ENCODE results near the gene DBN1. TPM values are rescaled to one million over a fixed set of nuclear protein-coding genes. Genes with fewer than 3 reads are reported as not detected.

The DBN1 gene
- total RNA-seq, 1 experiment from 2014 or later: 195 TPM

- H3K36me3 ChIP-seq (ENCODE audit: control insufficient read depth, insufficient read depth, low read length): no peaks in the 10 kb centered on the region; the same call in none of the 2 replicates
- peaks cover under 1% of the 10 kb centered on the region for H3K4me1 ChIP-seq (ENCODE audit: control insufficient read depth, insufficient read depth, low read length)
- H3K9me3 ChIP-seq (ENCODE audit: control insufficient read depth, insufficient read depth, low read depth, low read length): no peaks in the 10 kb centered on the region
- no peak overlapping the region for H3K4me3 ChIP-seq (ENCODE audit: low read depth in 2 of 2, low read length in 2 of 2)
- DNase-seq (ENCODE audit: low read depth, low spot score) (no peak), ATAC-seq (no peak)
- ChIA-PET CTCF (no interaction called here), POLR2A (no interaction called here)
- H3K27ac ChIP-seq (ENCODE audit: low read length): no peak overlapping the region
- in situ Hi-C loops (cut with HindIII; ENCODE audit: low pct_unique_long_range_greater_than_20kb, low sequenced_read_pairs) (no loop called here), intact Hi-C loops (cut with micrococcal nuclease; ENCODE audit: unreplicated experiment) (no loop called here)
- no TSS peak for BruUV-seq (replicated peaks)
- TF ChIP-seq TCF7L2 (IDR thresholded peaks at IDR 0.05; ENCODE audit: low read depth, low read length): no peak
- no peak for TF ChIP-seq CTCF (IDR thresholded peaks at IDR 0.05)
- TF ChIP-seq SIN3A (IDR thresholded peaks at IDR 0.05; ENCODE audit: borderline replicate concordance, insufficient read depth, low read depth, low read length): no peak
- no peak for TF ChIP-seq REST (IDR thresholded peaks at IDR 0.05; ENCODE audit: insufficient read depth in 1 of 2, low read depth in 2 of 2, low read length in 1 of 2)
- TF ChIP-seq POLR2AphosphoS5 (IDR thresholded peaks at IDR 0.05; ENCODE audit: low read depth, low read length): no peak
- H3K27me3 ChIP-seq (ENCODE audit: control insufficient read depth, insufficient read depth, low read length): no peaks in the 10 kb centered on the region
These were observed 11.3 kb downstream of the DBN1 start for GRCh38 chr5:177462021-177462670.

- H3K36me3 ChIP-seq (ENCODE audit: control insufficient read depth, insufficient read depth, low read length): peaks cover 3% of the 10 kb centered on the region
- POLR2A ChIA-PET: interaction anchor here (1.2 kb wide), 1 partner anchor 12 kb away, joined by 4 read pairs; no protein-coding TSS in a partner anchor
These were observed 13.4 kb downstream of the DBN1 start for GRCh38 chr5:177459819-177460628.

More at GRCh38 chr5:177459819-177460628, 13.4 kb downstream of the DBN1 start:
- CTCF ChIA-PET: no interaction called here
- Histone ChIP-seq H3K4me1 (ENCODE audit: control insufficient read depth, insufficient read depth, low read length) (peaks cover 12% of the 10 kb centered on the region), H3K27me3 (ENCODE audit: control insufficient read depth, insufficient read depth, low read length) (no peaks in the 10 kb centered on the region), H3K27ac (ENCODE audit: low read length) (no peak overlapping the region), H3K4me3 (ENCODE audit: low read depth in 2 of 2, low read length in 2 of 2) (no peak overlapping the region), H3K9me3 (ENCODE audit: control insufficient read depth, insufficient read depth, low read depth, low read length) (no peaks in the 10 kb centered on the region)
- intact Hi-C loops (cut with micrococcal nuclease; ENCODE audit: unreplicated experiment): loop anchor here (10.0 kb wide), 1 partner anchor 145 kb away; the partner anchor contains the start of gene MXD3
- no TSS peak for BruUV-seq (replicated peaks)
- ATAC-seq (no peak), DNase-seq (ENCODE audit: low read depth, low spot score) (no peak)
- TF ChIP-seq POLR2AphosphoS5 (IDR thresholded peaks at IDR 0.05; ENCODE audit: low read depth, low read length): no peak
- no peak for TF ChIP-seq TCF7L2 (IDR thresholded peaks at IDR 0.05; ENCODE audit: low read depth, low read length)
- in situ Hi-C loops (cut with HindIII; ENCODE audit: low pct_unique_long_range_greater_than_20kb, low sequenced_read_pairs): no loop called here
